H1 (cell line): Measurements from ENCODE around the gene GLMP. TPM values are rescaled to one million over a fixed set of nuclear protein-coding genes. Genes with fewer than 3 reads are reported as not detected.
A peak's percentile ranks its signal among the peaks of the same experiment; 100 is the strongest.

Experiments used
- CTCF ChIA-PET: fragments of 300-600 bp; sonication (Branson Sonifier 250); formaldehyde crosslinking; loops from one replicate; lab custom pipeline; 2021; ENCODE audit not compliant: partially characterized antibody; lab: Charles Lee
- POLR2A ChIA-PET: fragments of 300-600 bp; sonication (Branson Sonifier 250); formaldehyde crosslinking; loops from one replicate; lab custom pipeline; 2021; ENCODE audit warnings: inconsistent platforms; ENCODE audit not compliant: partially characterized antibody; lab: Charles Lee
- DNase-seq, 2 experiments: peaks; one replicate each; pipeline versions ENCODE4 v3.0.0 to v3.0.0-alpha.2; 2010 to 2022; ENCODE audit warnings: low spot score in 2 of 2, low read depth in 1 of 2, mixed read lengths in 1 of 2
- FAIRE-seq: peaks from 2 replicates; lab custom pipeline; 2011; peaks lifted over from hg19 to GRCh38; lab: Jason Lieb, UNC
- H2AFZ ChIP-seq: 2 replicates; pipeline ENCODE4 v1.8.1; 2012; ENCODE audit warnings: low read length, inconsistent platforms
- H2AK5ac ChIP-seq: 2 replicates; pipeline ENCODE4 v1.6.1; 2013; ENCODE audit warnings: low read depth, low read length
- H2BK120ac ChIP-seq: replicated peaks from 2 replicates; pipeline ENCODE3; 2013; ENCODE audit warnings: low read depth, low read length, inconsistent platforms
- H2BK12ac ChIP-seq: 2 replicates; pipeline ENCODE4 v1.6.1; 2013; ENCODE audit warnings: low read depth, low read length
- H2BK15ac ChIP-seq: 2 replicates; pipeline ENCODE4 v1.6.1; 2013; ENCODE audit warnings: low read length
- H2BK20ac ChIP-seq: 2 replicates; pipeline ENCODE4 v1.6.1; 2013; ENCODE audit warnings: low read length
- H2BK5ac ChIP-seq: 2 replicates; pipeline ENCODE4 v1.6.1; 2013; ENCODE audit warnings: low read depth, low read length
- H3K14ac ChIP-seq: 2 replicates; pipeline ENCODE4 v1.6.1; 2013; ENCODE audit warnings: inconsistent platforms; ENCODE audit not compliant: insufficient read length
- H3K18ac ChIP-seq: 2 replicates; pipeline ENCODE4 v1.6.1; 2013; ENCODE audit warnings: low read length; ENCODE audit errors: extremely low read depth
- H3K23ac ChIP-seq: 2 replicates; pipeline ENCODE4 v1.6.1; 2013; ENCODE audit warnings: inconsistent platforms; ENCODE audit not compliant: insufficient read length
- H3K23me2 ChIP-seq: 2 replicates; pipeline ENCODE4 v1.6.1; 2013; ENCODE audit warnings: low read depth, low read length
- H3K27ac ChIP-seq: 2 replicates; pipeline ENCODE4 v1.6.1; 2011; ENCODE audit warnings: low read depth, low read length, inconsistent platforms
- H3K27me3 ChIP-seq, 4 experiments: replicated peaks in 1 of 4; 1 replicate in 1 of 4; 2 replicates in 3 of 4; pipeline versions ENCODE4 v1.6.1 to v1.8.1; 2011 to 2013; ENCODE audit warnings: low read length in 3 of 4, mild to moderate bottlenecking in 3 of 4, inconsistent platforms in 2 of 4, mixed read lengths in 2 of 4, moderate library complexity in 1 of 4; ENCODE audit not compliant: control insufficient read depth in 3 of 4, insufficient read depth in 3 of 4; ENCODE audit errors: extremely low read depth in 1 of 4
- H3K36me3 ChIP-seq, 4 experiments: 2 replicates each; pipeline versions ENCODE4 v1.6.1 to v1.8.1; 2011 to 2013; ENCODE audit warnings: mild to moderate bottlenecking in 4 of 4, low read length in 3 of 4, moderate library complexity in 2 of 4, control low read depth in 1 of 4, inconsistent platforms in 1 of 4; ENCODE audit not compliant: insufficient read depth in 4 of 4, control insufficient read depth in 2 of 4
- H3K4ac ChIP-seq: replicated peaks from 2 replicates; pipeline ENCODE3; 2013; ENCODE audit warnings: low read length, low read depth, mixed read lengths, inconsistent platforms; ENCODE audit not compliant: insufficient read length
- H3K4me1 ChIP-seq, 4 experiments: replicated peaks in 1 of 4; 1 replicate in 1 of 4; 2 replicates in 3 of 4; pipeline versions ENCODE4 v1.6.1 to v1.8.1; 2011 to 2013; ENCODE audit warnings: low read length in 3 of 4, inconsistent platforms in 2 of 4, mixed read lengths in 1 of 4; ENCODE audit not compliant: insufficient read depth in 4 of 4, control insufficient read depth in 3 of 4
- H3K4me2 ChIP-seq, 2 experiments: 2 replicates each; pipeline versions ENCODE4 v1.6.1 to v1.8.1; 2011 to 2013; ENCODE audit warnings: low read depth in 2 of 2, low read length in 2 of 2, control low read depth in 1 of 2, inconsistent platforms in 1 of 2, mild to moderate bottlenecking in 1 of 2; ENCODE audit not compliant: insufficient read depth in 1 of 2
- H3K4me3 ChIP-seq, 4 experiments: fragments of 200-600, 300-600 bp in 1 of 4; sonication (generic), shearing (Covaris generic), sonication (Bioruptor Twin) in 1 of 4; 2 replicates each; pipeline versions ENCODE4 v1.5.1 to v1.8.1; 2011 to 2016; ENCODE audit warnings: low read length in 4 of 4, low read depth in 3 of 4, control low read depth in 2 of 4, inconsistent platforms in 2 of 4, mild to moderate bottlenecking in 2 of 4, mixed read lengths in 1 of 4, moderate library complexity in 1 of 4; ENCODE audit not compliant: insufficient read depth in 2 of 4; ENCODE audit errors: extremely low read depth in 1 of 4
- H3K56ac ChIP-seq: replicated peaks from 2 replicates; pipeline ENCODE3; 2013; ENCODE audit warnings: low read depth, mild to moderate bottlenecking, mixed read lengths, low read length, inconsistent platforms; ENCODE audit not compliant: insufficient read length
- H3K79me1 ChIP-seq: 2 replicates; pipeline ENCODE4 v1.6.1; 2013; ENCODE audit warnings: low read depth, low read length, control low read depth
- H3K79me2 ChIP-seq, 2 experiments: 2 replicates each; pipeline versions ENCODE4 v1.6.1 to v1.8.1; 2012 to 2013; ENCODE audit warnings: low read length in 2 of 2, mild to moderate bottlenecking in 2 of 2, inconsistent platforms in 1 of 2; ENCODE audit not compliant: insufficient read depth in 2 of 2, control insufficient read depth in 1 of 2
- H3K9ac ChIP-seq, 4 experiments: replicated peaks in 1 of 4; 1 replicate in 1 of 4; 2 replicates in 3 of 4; pipeline versions ENCODE4 v1.6.1 to v1.8.1; 2011 to 2013; ENCODE audit warnings: low read depth in 3 of 4, low read length in 3 of 4, control low read depth in 2 of 4, mild to moderate bottlenecking in 2 of 4, moderate library complexity in 2 of 4, inconsistent platforms in 1 of 4; ENCODE audit errors: extremely low read depth in 1 of 4
- H3K9me3 ChIP-seq, 2 experiments: 2 replicates each; pipeline versions ENCODE4 v1.6.1 to v1.8.1; 2012 to 2013; ENCODE audit warnings: mild to moderate bottlenecking in 2 of 2, moderate library complexity in 2 of 2, control low read depth in 1 of 2, inconsistent platforms in 1 of 2, low read depth in 1 of 2, low read length in 1 of 2, mixed read lengths in 1 of 2; ENCODE audit not compliant: insufficient read depth in 2 of 2
- H4K20me1 ChIP-seq, 2 experiments: replicated peaks in 1 of 2; 2 replicates each; pipeline versions ENCODE3 to v1.8.1; 2011 to 2013; ENCODE audit warnings: inconsistent platforms in 2 of 2, low read length in 2 of 2, mild to moderate bottlenecking in 1 of 2; ENCODE audit not compliant: insufficient read depth in 2 of 2, control insufficient read depth in 1 of 2
- H4K5ac ChIP-seq: 2 replicates; pipeline ENCODE4 v1.6.1; 2013; ENCODE audit warnings: low read length, low read depth, mixed read lengths, inconsistent platforms; ENCODE audit not compliant: insufficient read length
- H4K8ac ChIP-seq: 2 replicates; pipeline ENCODE4 v1.8.0; 2013; ENCODE audit warnings: mild to moderate bottlenecking, moderate library complexity, low read length, inconsistent platforms; ENCODE audit not compliant: insufficient read depth; ENCODE audit errors: extremely low read depth
- H4K91ac ChIP-seq: replicated peaks from 2 replicates; pipeline ENCODE3; 2013; ENCODE audit warnings: low read length, mixed read lengths, inconsistent platforms; ENCODE audit not compliant: insufficient read length
- CHD2 ChIP-seq: IDR thresholded peaks from 2 replicates; pipeline ENCODE4 v1.6.1; 2012; ENCODE audit warnings: low read length, improper control_type of control experiment
- EZH2 ChIP-seq: fragments of 200-600 bp; sonication (generic); IDR thresholded peaks from 2 replicates; pipeline ENCODE4 v1.7.1; 2012; ENCODE audit warnings: low read depth, mild to moderate bottlenecking, moderate library complexity, low read length, inconsistent platforms; ENCODE audit not compliant: severe bottlenecking
- HDAC2 ChIP-seq, 2 experiments: fragments of 300-600 bp in 1 of 2; sonication (generic) in 1 of 2; IDR thresholded peaks; 2 replicates each; pipeline ENCODE4 v1.6.1; 2011 to 2012; ENCODE audit warnings: low read depth in 2 of 2, low read length in 2 of 2, mild to moderate bottlenecking in 2 of 2, moderate library complexity in 2 of 2, borderline replicate concordance in 1 of 2, inconsistent platforms in 1 of 2
- NANOG ChIP-seq: IDR thresholded peaks from 2 replicates; pipeline ENCODE4 v1.6.1; 2011; ENCODE audit warnings: low read length, low read depth, mild to moderate bottlenecking, inconsistent platforms; ENCODE audit not compliant: insufficient read depth, poor library complexity, severe bottlenecking
- POLR2AphosphoS5 ChIP-seq: IDR thresholded peaks from 2 replicates; pipeline ENCODE4 v1.6.1; 2011; ENCODE audit warnings: low read depth, low read length
- POU5F1 ChIP-seq: IDR thresholded peaks from 2 replicates; pipeline ENCODE4 v1.6.1; 2011; ENCODE audit warnings: low read depth, mild to moderate bottlenecking, low read length, moderate library complexity
- WGBS, 2 experiments: shearing (Covaris generic) in 1 of 2; methylation state at CpG; one replicate each; pipeline versions ENCODE4 v1.1.6 to v1.1.7; 2013 to 2015; ENCODE audit warnings: low lambda C conversion rate in 2 of 2, mixed read lengths in 2 of 2, inconsistent platforms in 1 of 2, low coverage in 1 of 2, missing lambda C conversion rate in 1 of 2; ENCODE audit not compliant: insufficient replicate concordance in 2 of 2, insufficient coverage in 1 of 2, insufficient read length in 1 of 2; ENCODE audit errors: extremely low coverage in 1 of 2, missing lambda C conversion rate in 1 of 2; 5-methylcytosine and 5-hydroxymethylcytosine counted together
- polyA plus RNA-seq, 7 experiments: library from polyadenylated mRNA; depleted of rRNA in 3 of 7; stranded (reverse) in 5 of 7; unstranded in 2 of 7; fragments of >200 nt in 5 of 7; fragments of 200-250 nt in 2 of 7; gene quantifications; 1 replicate in 5 of 7; 2 replicates in 1 of 7; 4 replicates in 1 of 7; pipeline versions ENCODE4 v1.2.1 to v1.2.3, GENCODE V29; 2011 to 2013; ENCODE audit warnings: missing spikeins in 2 of 7, mixed read lengths in 2 of 7
- total RNA-seq: library from RNA; stranded (reverse); fragmentation: NEBNext Ultra II Directional; extraction: Animal tissue kit (Norgen Biotek cat#: 25700); gene quantifications from 2 replicates; pipeline ENCODE4 v1.2.1, GENCODE V29; 2021
- TF ChIP-seq, protein P1 (sequence below): IDR thresholded peaks from 2 replicates; pipeline ENCODE4 v1.6.1; 2012; ENCODE audit warnings: inconsistent platforms

GLMP gene
- total and polyA plus RNA-seq, 2 of the 8 experiments (the other 6 are each of a cell fraction or from before 2014, with no cell fraction given), result 48.1 to 59.5 TPM

DNA sequence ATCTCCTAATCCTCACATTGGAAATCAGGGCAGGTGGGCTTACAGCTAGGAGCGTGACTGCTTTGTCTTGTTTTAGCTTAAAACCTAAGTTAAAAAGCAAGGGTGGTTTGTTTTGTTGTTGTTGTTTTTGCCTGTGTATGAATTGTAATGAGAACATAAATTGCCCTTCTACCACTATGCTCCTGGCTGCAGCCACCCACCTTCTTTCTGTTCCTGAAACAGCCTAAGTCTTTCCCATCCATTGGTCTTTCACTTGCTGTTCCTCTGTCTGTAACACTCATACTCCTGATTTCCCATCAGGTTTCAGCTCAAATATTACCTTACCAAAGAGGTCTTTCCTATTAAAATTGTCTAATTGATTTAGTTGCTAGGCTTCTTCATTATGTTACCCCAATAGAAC, 12.0 kb downstream of the GLMP start:
- peaks cover 2 to 13% (median 7%) of the 10 kb centered on the region in 4 experiments; a peak in 5 of 8 replicates for H3K36me3 ChIP-seq
- H2BK12ac ChIP-seq, result no peak overlapping the region
- no peak overlapping the region for H4K5ac ChIP-seq
- H3K27ac ChIP-seq, result peak overlapping the region; percentile 78
- no peak overlapping the region; the same call in 1 of the 2 replicates for H2AK5ac ChIP-seq
- H3K4ac ChIP-seq, result no peak overlapping the region
- peaks cover 3 to 13% of the 10 kb centered on the region in 2 experiments for H4K20me1 ChIP-seq
- WGBS, 2 experiments, result 100% methylated on average over 1 of the region's 1 CpG; no CpG with 5 or more reads in 1 of the 2 experiments
- FAIRE-seq (no peak), DNase-seq (no peak)
- TF ChIP-seq HDAC2 (IDR thresholded peaks at IDR 0.05; ENCODE audit: borderline replicate concordance in 1 of 2, low read depth in 2 of 2, low read length in 2 of 2), result no peak
- TF ChIP-seq NANOG, result no peak
- TF ChIP-seq POU5F1, result no peak
- TF ChIP-seq POLR2AphosphoS5, result no peak
- no peak for TF ChIP-seq EZH2
- no peak for TF ChIP-seq CHD2
- TF ChIP-seq, protein P1, sequence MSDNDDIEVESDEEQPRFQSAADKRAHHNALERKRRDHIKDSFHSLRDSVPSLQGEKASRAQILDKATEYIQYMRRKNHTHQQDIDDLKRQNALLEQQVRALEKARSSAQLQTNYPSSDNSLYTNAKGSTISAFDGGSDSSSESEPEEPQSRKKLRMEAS, result no peak
- ChIA-PET CTCF (interaction anchor here (0.7 to 5.3 kb wide), 12 partner anchors 11 to 1032 kb away, joined by 3 to 25 read pairs (median 3); no protein-coding TSS in a partner anchor), POLR2A (interaction anchor here (0.9 to 17.4 kb wide), 17 partner anchors 8 to 1077 kb away, joined by 3 to 221 read pairs (median 7); partner anchors contain the start of genes BGLAP, CCT3, GLMP and PAQR6)
- H3K9ac ChIP-seq, result peak overlapping the region; percentile 88 to 97 (median 96)
- H3K4me2 ChIP-seq, result peak overlapping the region; percentile 78 to 92
- no peak overlapping the region for H3K23ac ChIP-seq
- no peak overlapping the region for H4K8ac ChIP-seq
- H3K14ac ChIP-seq, result no peak overlapping the region
- no peaks in the 10 kb centered on the region for H3K27me3 ChIP-seq
- peaks cover 0 to 10% (median 3%) of the 10 kb centered on the region in 4 experiments; a peak in 2 of 7 replicates for H3K4me1 ChIP-seq
- H3K9me3 ChIP-seq, result no peaks in the 10 kb centered on the region
- H3K4me3 ChIP-seq, result peak overlapping the region; percentile 74 to 93 (median 85); a peak in 7 of 8 replicates
- H2BK5ac ChIP-seq, result no peak overlapping the region; the same call in 1 of the 2 replicates
- H3K79me1 ChIP-seq, result peaks cover 10% of the 10 kb centered on the region
- no peak overlapping the region; the same call in 1 of the 2 replicates for H2BK15ac ChIP-seq
- no peak overlapping the region for H2BK120ac ChIP-seq
- H3K18ac ChIP-seq, result no peak overlapping the region
- peaks cover 23 to 37% of the 10 kb centered on the region in 2 experiments for H3K79me2 ChIP-seq
- no peak overlapping the region for H4K91ac ChIP-seq
- peak overlapping the region; percentile 45 for H2AFZ ChIP-seq
- no peak overlapping the region for H3K56ac ChIP-seq
- peaks cover 13% of the 10 kb centered on the region for H3K23me2 ChIP-seq
- H2BK20ac ChIP-seq, result no peak overlapping the region
